NK-92 treated with Interleukin-12 subunit alpha and Interleukin-12 subunit beta, amount 100 ng/mL, for 24 hours (cell line): ENCODE results near the gene TEAD1.

ENCODE experiments used
- DNase-seq: peaks from one replicate; lab custom pipeline; 2025; lab: John Stamatoyannopoulos, UW

TEAD1 gene

GRCh38 chr11:12764187-12764914, 90.1 kb downstream of the TEAD1 start:
- DNase-seq = no peak

- no peak for DNase-seq
These were observed 91.2 kb downstream of the TEAD1 start for GRCh38 chr11:12765428-12765827.

- no peak for DNase-seq
These were observed 92.8 kb downstream of the TEAD1 start for GRCh38 chr11:12767027-12767426.

GRCh38 chr11:12767577-12767976, 93.4 kb downstream of the TEAD1 start:
- no peak for DNase-seq

- no peak for DNase-seq
These were observed 94.8 kb downstream of the TEAD1 start for GRCh38 chr11:12768726-12769673.

- no peak for DNase-seq
These were observed 95.7 kb downstream of the TEAD1 start for GRCh38 chr11:12769834-12770345.

- DNase-seq = no peak
These were observed 96.2 kb downstream of the TEAD1 start for GRCh38 chr11:12770435-12770834.

GRCh38 chr11:12770966-12771597, 96.9 kb downstream of the TEAD1 start:
- DNase-seq = no peak

GRCh38 chr11:12771875-12772274, 97.7 kb downstream of the TEAD1 start:
- no peak for DNase-seq

- DNase-seq = no peak
These were observed 98.1 kb downstream of the TEAD1 start for GRCh38 chr11:12772324-12772723.

GRCh38 chr11:12773591-12773990, 99.4 kb downstream of the TEAD1 start:
- DNase-seq = no peak

- DNase-seq = no peak
These were observed 101.7 kb downstream of the TEAD1 start for GRCh38 chr11:12775955-12776354.

- no peak for DNase-seq
These were observed 103.1 kb downstream of the TEAD1 start for GRCh38 chr11:12777208-12777874.

- DNase-seq = no peak
These were observed 104.2 kb downstream of the TEAD1 start for GRCh38 chr11:12778240-12778905.

- DNase-seq = no peak
These were observed 109.5 kb downstream of the TEAD1 start for GRCh38 chr11:12783765-12784164.

- no peak for DNase-seq
These were observed 110.2 kb downstream of the TEAD1 start for GRCh38 chr11:12784445-12784844.

GRCh38 chr11:12784987-12785386, 110.8 kb downstream of the TEAD1 start:
- no peak for DNase-seq

- DNase-seq = no peak
These were observed 111.7 kb downstream of the TEAD1 start for GRCh38 chr11:12785901-12786300.

- no peak for DNase-seq
These were observed 112.2 kb downstream of the TEAD1 start for GRCh38 chr11:12786450-12786849.

GRCh38 chr11:12786891-12787290, 112.7 kb downstream of the TEAD1 start:
- DNase-seq = no peak

GRCh38 chr11:12787847-12788246, 113.6 kb downstream of the TEAD1 start:
- no peak for DNase-seq
